Measurements from ENCODE around the gene MATN1. TPM values are rescaled to one million over a fixed set of nuclear protein-coding genes. Genes with fewer than 3 reads are reported as not detected.

Gene MATN1
- total RNA-seq, 1 experiment from 2014 or later: 0.12 TPM

GRCh38 chr1:30672661-30673060, 50.7 kb downstream of the MATN1 start:
- Histone ChIP-seq H3K4me2 (ENCODE audit: low read length) (no peak overlapping the region), H4K20me1 (ENCODE audit: insufficient read depth) (no peaks in the 10 kb centered on the region), H3K79me2 (ENCODE audit: insufficient read depth, low read length) (no peaks in the 10 kb centered on the region), H3K9me3 (ENCODE audit: control insufficient read depth in 1 of 2, insufficient read depth in 1 of 2, low read depth in 1 of 2, low read length in 2 of 2) (no peaks in the 10 kb centered on the region; a peak in 1 of 4 replicates), H3K36me3 (ENCODE audit: control insufficient read depth in 1 of 2, insufficient read depth in 2 of 2, low read length in 2 of 2) (no peaks in the 10 kb centered on the region), H3K4me1 (ENCODE audit: control insufficient read depth in 1 of 2, insufficient read depth in 2 of 2, low read length in 2 of 2) (peaks cover 0 to 19% of the 10 kb centered on the region in 2 experiments; a peak in 2 of 4 replicates), H3K27ac (ENCODE audit: low read depth, low read length) (no peak overlapping the region), H3K9ac (ENCODE audit: low read length) (no peak overlapping the region), H3K4me3 (replicated peaks in 1 of 2; ENCODE audit: low read depth in 1 of 2, low read length in 2 of 2) (no peak overlapping the region), H3K9me2 (ENCODE audit: insufficient read depth) (no peaks in the 10 kb centered on the region), H2AFZ (ENCODE audit: low read depth, low read length, poor library complexity, severe bottlenecking) (no peak overlapping the region), H3K27me3 (ENCODE audit: insufficient read depth, low read length) (no peaks in the 10 kb centered on the region)
- BruUV-seq (replicated peaks): no TSS peak
- ChIA-PET RAD21 (ENCODE audit: low non-redundant PET in 1 of 2, low total read pairs in 2 of 2, uncharacterized antibody in 2 of 2, unreplicated experiment in 2 of 2) (no interaction called here), CTCF (no interaction called here), POLR2A (no interaction called here)
- intact Hi-C loops (cut with micrococcal nuclease): no loop called here
- TF ChIP-seq ZBTB33 (IDR thresholded peaks at IDR 0.05; ENCODE audit: extremely low read depth, insufficient replicate concordance, low read length) (no peak), EZH2 (IDR thresholded peaks at IDR 0.05) (no peak), RAD21 (IDR thresholded peaks at IDR 0.05; ENCODE audit: low read depth) (no peak), CEBPB (IDR thresholded peaks at IDR 0.05; ENCODE audit: low read depth) (no peak), POLR2AphosphoS5 (IDR thresholded peaks at IDR 0.05; ENCODE audit: low read depth, low read length) (no peak), TCF7L2 (IDR thresholded peaks at IDR 0.05; ENCODE audit: borderline replicate concordance, extremely low read depth, insufficient read depth, insufficient read length) (no peak), SRF (IDR thresholded peaks at IDR 0.05; ENCODE audit: low read depth) (no peak), JUND (IDR thresholded peaks at IDR 0.05) (no peak), CTCF (IDR thresholded peaks at IDR 0.05 in 2 of 3, conservative IDR thresholded peaks at IDR 0.05 in 1 of 3; ENCODE audit: borderline replicate concordance in 1 of 3, insufficient read depth in 1 of 3, low read depth in 2 of 3, low read length in 2 of 3) (no peak), CBX3 (IDR thresholded peaks at IDR 0.05; ENCODE audit: low read depth) (no peak), ZFX (IDR thresholded peaks at IDR 0.05) (no peak), MAX (IDR thresholded peaks at IDR 0.05) (no peak), ELF1 (IDR thresholded peaks at IDR 0.05; ENCODE audit: borderline replicate concordance, low read depth) (no peak)
- TF ChIP-seq, protein P1, sequence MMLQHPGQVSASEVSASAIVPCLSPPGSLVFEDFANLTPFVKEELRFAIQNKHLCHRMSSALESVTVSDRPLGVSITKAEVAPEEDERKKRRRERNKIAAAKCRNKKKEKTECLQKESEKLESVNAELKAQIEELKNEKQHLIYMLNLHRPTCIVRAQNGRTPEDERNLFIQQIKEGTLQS (IDR thresholded peaks at IDR 0.05): no peak
- TF ChIP-seq, protein P2, sequence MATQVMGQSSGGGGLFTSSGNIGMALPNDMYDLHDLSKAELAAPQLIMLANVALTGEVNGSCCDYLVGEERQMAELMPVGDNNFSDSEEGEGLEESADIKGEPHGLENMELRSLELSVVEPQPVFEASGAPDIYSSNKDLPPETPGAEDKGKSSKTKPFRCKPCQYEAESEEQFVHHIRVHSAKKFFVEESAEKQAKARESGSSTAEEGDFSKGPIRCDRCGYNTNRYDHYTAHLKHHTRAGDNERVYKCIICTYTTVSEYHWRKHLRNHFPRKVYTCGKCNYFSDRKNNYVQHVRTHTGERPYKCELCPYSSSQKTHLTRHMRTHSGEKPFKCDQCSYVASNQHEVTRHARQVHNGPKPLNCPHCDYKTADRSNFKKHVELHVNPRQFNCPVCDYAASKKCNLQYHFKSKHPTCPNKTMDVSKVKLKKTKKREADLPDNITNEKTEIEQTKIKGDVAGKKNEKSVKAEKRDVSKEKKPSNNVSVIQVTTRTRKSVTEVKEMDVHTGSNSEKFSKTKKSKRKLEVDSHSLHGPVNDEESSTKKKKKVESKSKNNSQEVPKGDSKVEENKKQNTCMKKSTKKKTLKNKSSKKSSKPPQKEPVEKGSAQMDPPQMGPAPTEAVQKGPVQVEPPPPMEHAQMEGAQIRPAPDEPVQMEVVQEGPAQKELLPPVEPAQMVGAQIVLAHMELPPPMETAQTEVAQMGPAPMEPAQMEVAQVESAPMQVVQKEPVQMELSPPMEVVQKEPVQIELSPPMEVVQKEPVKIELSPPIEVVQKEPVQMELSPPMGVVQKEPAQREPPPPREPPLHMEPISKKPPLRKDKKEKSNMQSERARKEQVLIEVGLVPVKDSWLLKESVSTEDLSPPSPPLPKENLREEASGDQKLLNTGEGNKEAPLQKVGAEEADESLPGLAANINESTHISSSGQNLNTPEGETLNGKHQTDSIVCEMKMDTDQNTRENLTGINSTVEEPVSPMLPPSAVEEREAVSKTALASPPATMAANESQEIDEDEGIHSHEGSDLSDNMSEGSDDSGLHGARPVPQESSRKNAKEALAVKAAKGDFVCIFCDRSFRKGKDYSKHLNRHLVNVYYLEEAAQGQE (IDR thresholded peaks at IDR 0.05; ENCODE audit: low read depth): no peak
- DNase-seq (ENCODE audit: low read depth, low spot score) (no peak), ATAC-seq (no peak)
